PC-9 (cell line): Measurements from ENCODE around the gene PSMB7. TPM values are rescaled to one million over a fixed set of nuclear protein-coding genes. Genes with fewer than 3 reads are reported as not detected.

Source experiments
- BruUV-seq: library from RNA; stranded (reverse); fragments of 400-500 nt; replicated peaks from 2 replicates; lab custom pipeline; 2021; lab: Mats Ljungman, UMichigan
- CTCF ChIA-PET: fragments of 300-600 bp; sonication (Branson Sonifier 250); formaldehyde crosslinking; loops from one replicate; lab custom pipeline; 2022; ENCODE audit warnings: antibody characterized with exemption; lab: Charles Lee
- POLR2A ChIA-PET: fragments of 300-600 bp; sonication (Branson Sonifier 250); formaldehyde crosslinking; loops from one replicate; lab custom pipeline; 2022; ENCODE audit warnings: antibody characterized with exemption; ENCODE audit not compliant: unreplicated experiment; lab: Charles Lee
- DNase-seq, 2 experiments: peaks; one replicate each; pipeline versions ENCODE4 v3.0.0 to v3.0.0-alpha.2; 2015 to 2022; ENCODE audit warnings: mixed read lengths in 1 of 2
- H2AFZ ChIP-seq: fragments of 200-600 bp; sonication (generic); 2 replicates; pipeline ENCODE4 v1.8.1; 2017; ENCODE audit warnings: antibody characterized with exemption
- H3F3A ChIP-seq: fragments of 200-600 bp; sonication (generic); 2 replicates; pipeline ENCODE4 v1.8.1; 2017; ENCODE audit warnings: antibody characterized with exemption, mild to moderate bottlenecking, low read depth; ENCODE audit not compliant: insufficient read depth
- H3K27ac ChIP-seq: fragments of 200-600 bp; sonication (generic); 2 replicates; pipeline ENCODE4 v1.6.1; 2016; ENCODE audit warnings: mixed run types
- H3K27me3 ChIP-seq: fragments of 200-600 bp; sonication (generic); 2 replicates; pipeline ENCODE4 v1.6.1; 2016; ENCODE audit warnings: low read depth, mixed run types; ENCODE audit not compliant: insufficient read depth
- H3K36me3 ChIP-seq: fragments of 200-600 bp; sonication (generic); 2 replicates; pipeline ENCODE4 v1.6.1; 2016; ENCODE audit warnings: low read depth, mixed run types
- H3K4me1 ChIP-seq: fragments of 200-600 bp; sonication (generic); replicated peaks from 2 replicates; pipeline ENCODE4 v1.6.1; 2016; ENCODE audit warnings: mixed run types; ENCODE audit not compliant: insufficient read depth
- H3K4me2 ChIP-seq: fragments of 200-600 bp; sonication (generic); 2 replicates; pipeline ENCODE4 v1.6.1; 2017; ENCODE audit warnings: mixed run types
- H3K4me3 ChIP-seq: fragments of 200-600 bp; sonication (generic); 2 replicates; pipeline ENCODE4 v1.6.1; 2016; ENCODE audit warnings: mixed run types
- H3K79me2 ChIP-seq: fragments of 200-600 bp; sonication (generic); 2 replicates; pipeline ENCODE4 v1.6.1; 2017; ENCODE audit warnings: low read depth, mixed run types
- H3K9me2 ChIP-seq: fragments of 200-600 bp; sonication (generic); 2 replicates; pipeline ENCODE4 v1.8.1; 2017; ENCODE audit warnings: mild to moderate bottlenecking; ENCODE audit not compliant: insufficient read depth
- H3K9me3 ChIP-seq: fragments of 200-600 bp; sonication (generic); 2 replicates; pipeline ENCODE4 v1.8.1; 2016; ENCODE audit warnings: low read depth; ENCODE audit not compliant: insufficient read depth
- H4K20me1 ChIP-seq: fragments of 200-600 bp; sonication (generic); 2 replicates; pipeline ENCODE4 v1.8.1; 2017; ENCODE audit not compliant: insufficient read depth
- EZH2 ChIP-seq: fragments of 200-600 bp; sonication (generic); IDR thresholded peaks from 2 replicates; pipeline ENCODE4 v1.8.0; 2017; ENCODE audit warnings: antibody characterized with exemption, low read depth
- intact Hi-C: fragments of 100-400 bp; cut with micrococcal nuclease; formaldehyde crosslinking; loops from one replicate; pipeline ENCODE4 v1.10.0; 2022; ENCODE audit not compliant: unreplicated experiment
- total RNA-seq: library from RNA; stranded (reverse); gene quantifications from 2 replicates; pipeline ENCODE4 v1.2.3, GENCODE V29; 2021
- TF ChIP-seq, protein P1 (sequence below): fragments of 200-600 bp; sonication (generic); conservative IDR thresholded peaks from 2 replicates; pipeline ENCODE4 v1.6.1; 2017; ENCODE audit warnings: mixed run types, antibody characterized with exemption, mild to moderate bottlenecking, moderate library complexity

The PSMB7 gene
- total RNA-seq, 1 experiment from 2014 or later, result 359 TPM

DNA sequence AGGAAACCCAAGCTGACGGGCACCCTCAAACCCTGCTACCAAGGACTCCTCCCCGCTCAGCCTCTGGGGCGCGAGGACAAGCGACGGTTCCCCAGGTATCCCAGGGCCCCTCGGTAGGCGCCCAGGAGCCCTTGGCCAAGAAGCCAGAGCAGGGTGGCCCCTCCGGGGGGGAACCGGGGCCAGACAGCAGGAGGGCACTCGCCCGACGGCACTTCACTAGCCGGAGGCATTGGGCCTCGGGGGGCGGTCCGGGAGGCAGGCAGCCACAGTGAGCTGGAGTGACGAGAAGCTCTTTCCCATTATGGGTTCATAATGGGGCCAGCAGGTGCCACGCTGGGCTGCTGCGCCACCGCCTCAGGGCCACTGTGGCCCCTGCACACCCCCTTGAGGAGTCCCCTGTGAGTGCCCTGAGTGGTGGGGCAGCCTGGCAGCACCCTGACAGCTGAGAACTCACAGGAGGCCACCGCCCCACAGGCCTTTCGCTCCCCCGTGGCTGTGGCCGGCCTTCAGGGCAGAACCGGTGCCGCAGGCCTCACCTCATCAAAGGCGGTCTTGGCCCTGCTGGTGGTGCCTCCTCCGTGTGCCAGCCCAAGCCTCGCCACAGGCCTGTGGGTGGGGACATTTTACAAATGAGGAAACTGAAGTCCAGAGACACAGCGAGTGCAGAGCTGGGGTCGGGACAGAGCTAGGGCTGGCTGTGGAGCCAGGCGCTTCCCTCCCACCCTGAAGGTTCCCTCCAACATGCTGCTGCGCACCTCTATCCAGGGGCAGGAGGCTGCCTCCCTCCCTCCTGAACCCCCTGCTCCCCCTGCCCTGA, 68.7 kb downstream of the PSMB7 start:
- ChIA-PET POLR2A (interaction anchor here (0.7 kb wide), 1 partner anchor 12 kb away, joined by 3 read pairs; no protein-coding TSS in a partner anchor), CTCF (no interaction called here)
- H4K20me1 ChIP-seq, result peaks cover 27% of the 10 kb centered on the region
- H3K4me2 ChIP-seq, result no peak overlapping the region
- H3K9me3 ChIP-seq, result no peaks in the 10 kb centered on the region
- peaks cover 10% of the 10 kb centered on the region for H3K4me1 ChIP-seq
- H2AFZ ChIP-seq, result no peak overlapping the region
- no peak overlapping the region for H3K27ac ChIP-seq
- no peaks in the 10 kb centered on the region for H3K27me3 ChIP-seq
- no TSS peak for BruUV-seq
- no peak for DNase-seq
- no peak overlapping the region for H3K4me3 ChIP-seq
- H3F3A ChIP-seq, result peaks cover 22% of the 10 kb centered on the region
- H3K9me2 ChIP-seq, result no peaks in the 10 kb centered on the region
- peaks cover 15% of the 10 kb centered on the region; the same call in 1 of the 2 replicates for H3K36me3 ChIP-seq
- no peak for TF ChIP-seq EZH2
- TF ChIP-seq, protein P1, sequence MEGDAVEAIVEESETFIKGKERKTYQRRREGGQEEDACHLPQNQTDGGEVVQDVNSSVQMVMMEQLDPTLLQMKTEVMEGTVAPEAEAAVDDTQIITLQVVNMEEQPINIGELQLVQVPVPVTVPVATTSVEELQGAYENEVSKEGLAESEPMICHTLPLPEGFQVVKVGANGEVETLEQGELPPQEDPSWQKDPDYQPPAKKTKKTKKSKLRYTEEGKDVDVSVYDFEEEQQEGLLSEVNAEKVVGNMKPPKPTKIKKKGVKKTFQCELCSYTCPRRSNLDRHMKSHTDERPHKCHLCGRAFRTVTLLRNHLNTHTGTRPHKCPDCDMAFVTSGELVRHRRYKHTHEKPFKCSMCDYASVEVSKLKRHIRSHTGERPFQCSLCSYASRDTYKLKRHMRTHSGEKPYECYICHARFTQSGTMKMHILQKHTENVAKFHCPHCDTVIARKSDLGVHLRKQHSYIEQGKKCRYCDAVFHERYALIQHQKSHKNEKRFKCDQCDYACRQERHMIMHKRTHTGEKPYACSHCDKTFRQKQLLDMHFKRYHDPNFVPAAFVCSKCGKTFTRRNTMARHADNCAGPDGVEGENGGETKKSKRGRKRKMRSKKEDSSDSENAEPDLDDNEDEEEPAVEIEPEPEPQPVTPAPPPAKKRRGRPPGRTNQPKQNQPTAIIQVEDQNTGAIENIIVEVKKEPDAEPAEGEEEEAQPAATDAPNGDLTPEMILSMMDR, result no peak
- intact Hi-C loops, result no loop called here
- H3K79me2 ChIP-seq, result no peaks in the 10 kb centered on the region

- Histone ChIP-seq H3K36me3 (peaks cover 8% of the 10 kb centered on the region; the same call in 1 of the 2 replicates), H3K4me2 (no peak overlapping the region), H3K27me3 (no peaks in the 10 kb centered on the region), H3K79me2 (no peaks in the 10 kb centered on the region), H3K27ac (no peak overlapping the region), H3K4me3 (no peak overlapping the region), H4K20me1 (peaks cover 20% of the 10 kb centered on the region), H2AFZ (no peak overlapping the region), H3K9me2 (no peaks in the 10 kb centered on the region), H3K4me1 (peaks cover 10% of the 10 kb centered on the region), H3K9me3 (no peaks in the 10 kb centered on the region), H3F3A (peaks cover 22% of the 10 kb centered on the region)
- no peak for DNase-seq
- POLR2A ChIA-PET, result no interaction called here
- no TSS peak for BruUV-seq
- intact Hi-C loops, result no loop called here
- TF ChIP-seq, protein P1, result no peak
- TF ChIP-seq EZH2, result no peak
- CTCF ChIA-PET, result no interaction called here
These were observed 69.4 kb downstream of the PSMB7 start for GRCh38 chr9:124345751-124346281.

- H3K27ac ChIP-seq, result no peak overlapping the region
- H3F3A ChIP-seq, result peaks cover 22% of the 10 kb centered on the region
- no peak overlapping the region for H2AFZ ChIP-seq
- H3K4me3 ChIP-seq, result no peak overlapping the region
- POLR2A ChIA-PET, result no interaction called here
- TF ChIP-seq EZH2, result no peak
- TF ChIP-seq, protein P1, result no peak
- H3K4me2 ChIP-seq, result no peak overlapping the region
- no peaks in the 10 kb centered on the region for H3K79me2 ChIP-seq
- H4K20me1 ChIP-seq, result peaks cover 17% of the 10 kb centered on the region
- no peaks in the 10 kb centered on the region for H3K27me3 ChIP-seq
- BruUV-seq, result no TSS peak
- no peaks in the 10 kb centered on the region for H3K9me2 ChIP-seq
- no peaks in the 10 kb centered on the region for H3K9me3 ChIP-seq
- no peak for DNase-seq
- CTCF ChIA-PET, result interaction anchor here (0.5 kb wide), 2 partner anchors 19 to 1450 kb away, joined by 4 to 7 read pairs; no protein-coding TSS in a partner anchor
- peaks cover 6% of the 10 kb centered on the region; the same call in 1 of the 2 replicates for H3K36me3 ChIP-seq
- peaks cover 10% of the 10 kb centered on the region for H3K4me1 ChIP-seq
- intact Hi-C loops, result no loop called here
These were observed 70.2 kb downstream of the PSMB7 start for GRCh38 chr9:124345063-124345462.
